ENCODE results near the gene NTRK2. TPM values are rescaled to one million over a fixed set of nuclear protein-coding genes. Genes with fewer than 3 reads are reported as not detected.

NTRK2 gene
- total and polyA plus RNA-seq, 5 experiments from 2014 or later = not detected

- Mint-ChIP-seq H3K27ac (no peak overlapping the region), H3K36me3 (no peaks in the 10 kb centered on the region), H3K4me1 (no peaks in the 10 kb centered on the region), H3K4me3 (no peak overlapping the region), H3K9me3 (peaks cover 0 to 5% (median 0%) of the 10 kb centered on the region in 9 donors), H3K27me3 (peaks cover 0 to 39% (median 5%) of the 10 kb centered on the region in 5 donors)
- DNase-seq (no peak), ATAC-seq (no peak)
- POLR2A ChIA-PET = no interaction called here
These were observed 192.8 kb downstream of the NTRK2 start for GRCh38 chr9:84862308-84862707.

- Mint-ChIP-seq H3K9me3 (peaks cover 0 to 5% (median 0%) of the 10 kb centered on the region in 9 donors), H3K4me3 (no peak overlapping the region), H3K27ac (no peak overlapping the region), H3K36me3 (no peaks in the 10 kb centered on the region), H3K27me3 (peaks cover 0 to 36% (median 5%) of the 10 kb centered on the region in 5 donors), H3K4me1 (no peaks in the 10 kb centered on the region)
- no peak for ATAC-seq
- POLR2A ChIA-PET = no interaction called here
- no peak for DNase-seq
These were observed 193.3 kb downstream of the NTRK2 start for GRCh38 chr9:84862810-84863287.

- Mint-ChIP-seq H3K27ac (no peak overlapping the region), H3K4me3 (no peak overlapping the region), H3K4me1 (no peaks in the 10 kb centered on the region), H3K36me3 (no peaks in the 10 kb centered on the region), H3K27me3 (peaks cover 0 to 31% (median 5%) of the 10 kb centered on the region in 5 donors), H3K9me3 (peaks cover 0 to 5% (median 0%) of the 10 kb centered on the region in 9 donors)
- no peak for DNase-seq
- no peak for ATAC-seq
- POLR2A ChIA-PET = no interaction called here
These were observed 193.8 kb downstream of the NTRK2 start for GRCh38 chr9:84863372-84863771.

GRCh38 chr9:84866396-84867175 is 197.1 kb downstream of the NTRK2 start:
- Mint-ChIP-seq H3K9me3 (peaks cover 0 to 5% (median 0%) of the 10 kb centered on the region in 9 donors), H3K4me3 (no peak overlapping the region), H3K4me1 (no peaks in the 10 kb centered on the region), H3K27me3 (peaks cover 0 to 10% (median 5%) of the 10 kb centered on the region in 5 donors), H3K36me3 (no peaks in the 10 kb centered on the region), H3K27ac (no peak overlapping the region)
- DNase-seq (no peak), ATAC-seq (no peak)
- POLR2A ChIA-PET = no interaction called here

- no peak overlapping the region for H3K4me3 Mint-ChIP-seq
- DNase-seq (no peak), ATAC-seq (no peak)
- no peaks in the 10 kb centered on the region for H3K36me3 Mint-ChIP-seq
- peaks cover 0 to 6% (median 4%) of the 10 kb centered on the region in 5 donors for H3K27me3 Mint-ChIP-seq
- peaks cover 0 to 5% (median 0%) of the 10 kb centered on the region in 9 donors for H3K9me3 Mint-ChIP-seq
- H3K4me1 Mint-ChIP-seq = no peaks in the 10 kb centered on the region
- POLR2A ChIA-PET = no interaction called here
- no peak overlapping the region for H3K27ac Mint-ChIP-seq
These were observed 197.7 kb downstream of the NTRK2 start for GRCh38 chr9:84867186-84867585.

DNA sequence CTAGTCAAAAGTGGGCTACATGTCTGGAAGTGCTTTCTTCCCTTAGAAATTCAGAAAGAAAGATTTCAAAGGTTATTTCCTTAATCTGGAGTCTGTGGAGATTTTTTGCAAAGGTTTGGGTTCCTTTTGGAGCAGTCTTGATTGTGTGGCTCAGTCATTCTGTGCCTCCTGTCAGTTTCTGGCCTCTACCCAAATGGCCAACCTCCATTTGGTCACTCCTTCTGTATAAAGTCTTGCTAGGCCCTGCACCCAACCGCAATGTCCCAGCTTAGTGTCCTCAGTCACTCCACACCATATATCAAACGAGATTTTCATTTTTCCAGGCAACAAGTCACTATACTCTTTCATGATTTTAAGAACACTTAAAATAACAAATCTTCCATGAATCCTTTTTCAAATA is 199.6 kb downstream of the NTRK2 start:
- POLR2A ChIA-PET = no interaction called here

DNA sequence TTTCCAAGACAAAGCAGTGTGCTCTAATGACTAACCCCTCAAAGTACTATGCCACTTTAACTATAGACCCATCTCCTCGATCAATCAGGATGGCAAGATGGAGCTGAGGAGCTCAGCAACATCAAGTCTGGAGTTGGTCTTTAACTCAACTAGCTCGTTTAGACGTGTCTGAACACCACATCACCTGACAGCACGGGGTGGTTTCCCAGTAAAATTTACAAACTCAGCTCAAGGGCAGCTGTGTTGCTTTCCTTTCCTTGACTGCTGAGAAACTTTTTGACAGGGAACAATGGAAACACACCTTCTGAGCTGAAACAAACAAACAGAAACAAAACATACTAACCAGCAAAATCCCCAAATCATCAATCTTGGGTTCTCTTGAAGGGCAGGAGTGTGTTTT is 202.5 kb downstream of the NTRK2 start:
- Mint-ChIP-seq H3K36me3 (no peaks in the 10 kb centered on the region), H3K27ac (no peak overlapping the region), H3K9me3 (no peaks in the 10 kb centered on the region), H3K4me3 (no peak overlapping the region), H3K27me3 (peaks cover 0 to 3% (median 0%) of the 10 kb centered on the region in 5 donors), H3K4me1 (peaks cover 0 to 3% (median 0%) of the 10 kb centered on the region in 4 donors)
- ATAC-seq (no peak), DNase-seq (no peak)
- POLR2A ChIA-PET = no interaction called here

More for the DNA sequence above, 199.6 kb downstream of the NTRK2 start:
- Mint-ChIP-seq H3K36me3 (no peaks in the 10 kb centered on the region), H3K27ac (no peak overlapping the region), H3K27me3 (peaks cover 0 to 6% (median 0%) of the 10 kb centered on the region in 5 donors), H3K4me3 (no peak overlapping the region), H3K9me3 (peaks cover 0 to 5% (median 0%) of the 10 kb centered on the region in 9 donors), H3K4me1 (no peaks in the 10 kb centered on the region)
- no peak for ATAC-seq
- no peak for DNase-seq

DNA sequence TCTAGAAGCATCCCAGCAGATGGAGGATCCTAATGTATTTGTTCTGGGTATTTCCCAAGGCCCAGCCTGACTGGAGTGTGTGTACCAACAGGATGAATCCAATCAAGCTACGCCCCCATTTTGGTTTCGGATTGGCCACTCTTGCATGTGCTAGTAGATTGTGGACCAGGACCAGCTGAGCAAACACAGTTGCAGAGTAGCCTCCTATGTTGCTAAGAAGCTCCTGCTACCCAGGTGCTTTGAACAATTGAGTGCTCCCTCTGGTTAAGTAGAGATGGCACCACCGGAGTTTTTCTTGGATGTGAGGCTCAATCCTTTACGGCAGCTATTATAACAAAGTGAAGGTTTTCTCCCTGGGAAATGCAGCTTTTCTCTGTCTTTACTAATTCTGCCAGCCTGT is 204.5 kb downstream of the NTRK2 start:
- POLR2A ChIA-PET = no interaction called here
- no peak for ATAC-seq
- Mint-ChIP-seq H3K36me3 (no peaks in the 10 kb centered on the region), H3K27ac (no peak overlapping the region), H3K4me1 (peaks cover 0 to 3% (median 0%) of the 10 kb centered on the region in 4 donors), H3K27me3 (peaks cover 0 to under 1% (median 0%) of the 10 kb centered on the region in 5 donors), H3K4me3 (no peak overlapping the region), H3K9me3 (no peaks in the 10 kb centered on the region)
- DNase-seq = no peak

DNA sequence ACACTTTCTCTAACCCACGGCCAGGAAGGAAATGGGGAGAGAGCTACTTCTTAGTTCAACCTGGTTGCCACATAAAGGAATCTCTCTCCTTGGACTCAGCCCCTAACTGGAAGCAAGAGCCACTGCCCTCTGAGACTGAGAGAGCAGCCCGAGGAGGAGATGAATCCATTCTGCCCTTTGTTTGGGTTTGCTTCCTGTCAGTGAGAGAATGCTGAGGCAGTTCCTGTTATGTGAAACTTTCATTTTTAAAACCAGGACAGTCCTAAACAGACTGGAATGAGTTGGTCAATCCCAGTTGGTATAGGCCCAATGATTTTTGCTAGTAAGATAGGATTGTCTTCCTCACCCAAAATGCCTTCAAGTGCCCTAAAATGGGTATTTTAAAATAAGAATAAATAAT is 205.1 kb downstream of the NTRK2 start:
- H3K27me3 Mint-ChIP-seq = peaks cover 0 to 1% (median 0%) of the 10 kb centered on the region in 5 donors
- peak overlapping the region in 2 of 10 donors; percentile 9 to 19 for H3K4me3 Mint-ChIP-seq
- POLR2A ChIA-PET = no interaction called here
- DNase-seq = no peak
- H3K4me1 Mint-ChIP-seq = peaks cover 0 to 3% (median 0%) of the 10 kb centered on the region in 4 donors
- H3K36me3 Mint-ChIP-seq = no peaks in the 10 kb centered on the region
- no peak overlapping the region for H3K27ac Mint-ChIP-seq
- ATAC-seq = no peak
- no peaks in the 10 kb centered on the region for H3K9me3 Mint-ChIP-seq

GRCh38 chr9:84875193-84875592 is 205.7 kb downstream of the NTRK2 start:
- ATAC-seq (no peak), DNase-seq (no peak)
- no peak overlapping the region for H3K4me3 Mint-ChIP-seq
- no peaks in the 10 kb centered on the region for H3K9me3 Mint-ChIP-seq
- H3K27ac Mint-ChIP-seq = no peak overlapping the region
- POLR2A ChIA-PET = no interaction called here
- peaks cover 0 to 3% (median 0%) of the 10 kb centered on the region in 4 donors for H3K4me1 Mint-ChIP-seq
- H3K36me3 Mint-ChIP-seq = no peaks in the 10 kb centered on the region
- peaks cover 0 to 1% (median 0%) of the 10 kb centered on the region in 5 donors for H3K27me3 Mint-ChIP-seq

GRCh38 chr9:84879631-84880030 is 210.1 kb downstream of the NTRK2 start:
- POLR2A ChIA-PET = no interaction called here

DNA sequence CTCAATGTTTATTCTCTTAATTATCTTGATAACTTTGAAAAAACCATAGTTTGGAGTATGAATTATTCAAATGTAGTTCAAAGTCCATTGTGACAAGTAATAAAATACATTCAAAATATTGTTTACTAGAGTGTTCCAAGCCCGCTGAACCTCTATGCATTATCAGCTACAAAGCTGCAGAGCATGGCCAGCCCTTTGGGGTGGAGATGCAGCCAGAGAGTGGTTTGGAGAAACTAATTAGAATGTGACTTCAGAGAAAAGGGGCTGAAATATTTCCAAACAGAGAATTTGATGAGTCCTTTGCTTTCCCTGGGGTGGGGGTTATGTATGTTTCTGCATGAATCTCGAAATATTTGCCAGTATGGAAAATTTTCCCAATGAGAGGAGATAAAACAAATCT is 211.3 kb downstream of the NTRK2 start:
- DNase-seq (no peak), ATAC-seq (no peak)
- Mint-ChIP-seq H3K4me3 (no peak overlapping the region), H3K9me3 (no peaks in the 10 kb centered on the region), H3K36me3 (no peaks in the 10 kb centered on the region), H3K4me1 (no peaks in the 10 kb centered on the region), H3K27me3 (peaks cover 0 to 1% (median 0%) of the 10 kb centered on the region in 5 donors), H3K27ac (no peak overlapping the region)
- POLR2A ChIA-PET = no interaction called here

More at GRCh38 chr9:84879631-84880030, 210.1 kb downstream of the NTRK2 start:
- no peaks in the 10 kb centered on the region for H3K4me1 Mint-ChIP-seq
- H3K27ac Mint-ChIP-seq = no peak overlapping the region
- H3K36me3 Mint-ChIP-seq = no peaks in the 10 kb centered on the region
- H3K4me3 Mint-ChIP-seq = no peak overlapping the region
- peaks cover 0 to 1% (median 0%) of the 10 kb centered on the region in 5 donors for H3K27me3 Mint-ChIP-seq
- DNase-seq (no peak), ATAC-seq (no peak)
- no peaks in the 10 kb centered on the region for H3K9me3 Mint-ChIP-seq

- ATAC-seq = no peak
- Mint-ChIP-seq H3K27ac (no peak overlapping the region), H3K36me3 (no peaks in the 10 kb centered on the region), H3K4me3 (no peak overlapping the region), H3K9me3 (no peaks in the 10 kb centered on the region), H3K27me3 (peaks cover 0 to 2% (median 0%) of the 10 kb centered on the region in 5 donors), H3K4me1 (no peaks in the 10 kb centered on the region)
- POLR2A ChIA-PET = no interaction called here
- no peak for DNase-seq
These were observed 217.3 kb downstream of the NTRK2 start for GRCh38 chr9:84886866-84887265.

Data from naive thymus-derived CD8-positive, alpha-beta T cell (primary cell).